CD4-positive, alpha-beta T cell treated with Interleukin-6 at 100 ng/mL for 8 hours (primary cell): ENCODE measurements around the gene CRYBA4.

Experiments used
- DNase-seq: peaks from one replicate; pipeline ENCODE4 v3.0.0-alpha.2; 2020; ENCODE audit warnings: mixed read lengths, low spot score

Gene CRYBA4

GRCh38 chr22:26621663-26622062, at the start of gene CRYBA4:
Gene CRYBA4 (plus strand): TSS chr22:26621963. CDS start chr22:26622597, 634 bp downstream.
- no peak for DNase-seq

GRCh38 chr22:26573026-26573662, 48.6 kb upstream of the CRYBA4 start:
- DNase-seq = no peak

- DNase-seq = no peak
Observed at GRCh38 chr22:26574001-26574723, 47.6 kb upstream of the CRYBA4 start.

- DNase-seq = no peak
Observed at GRCh38 chr22:26576026-26576680, 45.6 kb upstream of the CRYBA4 start.

GRCh38 chr22:26577081-26577480, 44.7 kb upstream of the CRYBA4 start:
- no peak for DNase-seq

- peak; percentile 52 for DNase-seq
Observed at GRCh38 chr22:26579331-26579886, 42.4 kb upstream of the CRYBA4 start.

- no peak for DNase-seq
Observed at GRCh38 chr22:26580240-26580962, 41.4 kb upstream of the CRYBA4 start.

GRCh38 chr22:26581026-26581425, 40.7 kb upstream of the CRYBA4 start:
- no peak for DNase-seq

GRCh38 chr22:26581633-26582168, 40.1 kb upstream of the CRYBA4 start:
- DNase-seq = no peak

- no peak for DNase-seq
Observed at GRCh38 chr22:26584010-26584409, 37.8 kb upstream of the CRYBA4 start.

- no peak for DNase-seq
Observed at GRCh38 chr22:26585104-26585790, 36.5 kb upstream of the CRYBA4 start.

- DNase-seq = peak; percentile 27
Observed at GRCh38 chr22:26586556-26587325, 35.0 kb upstream of the CRYBA4 start.

GRCh38 chr22:26587991-26588613, 33.7 kb upstream of the CRYBA4 start:
- no peak for DNase-seq

- DNase-seq = no peak
Observed at GRCh38 chr22:26588729-26589366, 32.9 kb upstream of the CRYBA4 start.

GRCh38 chr22:26589367-26589844, 32.4 kb upstream of the CRYBA4 start:
- DNase-seq = no peak

GRCh38 chr22:26589845-26590736, 31.7 kb upstream of the CRYBA4 start, which contains the start of gene TPST2:
Gene TPST2 (minus strand): TSS chr22:26590132. CDS start chr22:26541630, 48,502 bp downstream.
- peak; percentile 72 for DNase-seq

GRCh38 chr22:26592421-26592891, 29.3 kb upstream of the CRYBA4 start:
- peak; percentile 57 for DNase-seq

GRCh38 chr22:26593763-26594162, 28.0 kb upstream of the CRYBA4 start:
- DNase-seq = no peak
